GM21786 (cell line): ENCODE results near the gene PIP5K1B.

Experiments used
- ATAC-seq: cut with Tn5 transposase; IDR thresholded peaks from one replicate; pipeline ENCODE4 v1.9.1; 2021; ENCODE audit not compliant: unreplicated experiment

The PIP5K1B gene

DNA sequence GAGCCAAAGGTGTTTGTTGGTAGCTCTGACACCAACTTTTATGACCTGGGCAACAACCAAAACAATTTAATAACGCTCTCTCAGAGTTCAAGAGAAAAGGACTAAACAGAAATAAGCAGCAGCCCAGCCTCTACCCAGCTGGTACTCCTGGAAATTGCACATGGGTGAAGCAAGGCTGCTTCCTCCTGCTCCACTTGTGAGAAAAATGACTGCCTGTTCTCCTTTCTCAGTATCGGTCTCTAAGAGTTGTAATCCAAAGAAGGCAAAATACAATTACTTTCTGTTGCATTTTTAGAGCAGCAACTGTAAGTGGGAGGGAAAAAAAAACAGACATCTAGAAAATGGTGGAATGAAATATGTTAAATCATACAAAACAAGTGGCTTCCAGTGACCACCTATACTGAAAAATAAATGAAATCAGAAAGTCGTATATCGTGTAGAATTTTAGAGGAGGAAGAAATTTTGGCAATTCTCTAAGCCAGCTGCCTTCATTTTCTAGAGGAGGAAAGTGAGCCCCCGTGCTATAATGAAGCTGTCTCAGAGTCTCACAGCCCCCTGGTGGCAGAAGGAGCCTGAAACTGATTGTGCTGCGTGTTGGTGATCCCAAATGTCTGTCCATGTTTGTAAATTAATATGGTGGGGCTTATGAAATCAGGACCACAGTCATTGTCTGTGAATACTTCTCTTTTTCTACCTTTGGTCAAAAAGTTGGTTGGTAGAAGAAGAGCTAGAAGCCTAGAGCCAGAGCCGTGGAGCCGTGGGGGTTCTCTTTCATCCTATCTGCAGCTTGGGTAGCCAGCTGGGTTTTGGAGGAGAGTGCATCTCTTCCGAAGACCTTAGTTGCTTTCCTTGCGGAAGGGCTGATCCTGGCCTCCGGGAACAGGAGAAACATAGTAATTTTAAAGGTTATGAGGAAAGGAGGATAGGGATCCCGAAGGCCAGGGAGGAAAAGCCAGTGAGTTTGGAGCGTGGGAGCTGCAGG is 139.9 kb downstream of the PIP5K1B start:
- peak; percentile 67 for ATAC-seq

DNA sequence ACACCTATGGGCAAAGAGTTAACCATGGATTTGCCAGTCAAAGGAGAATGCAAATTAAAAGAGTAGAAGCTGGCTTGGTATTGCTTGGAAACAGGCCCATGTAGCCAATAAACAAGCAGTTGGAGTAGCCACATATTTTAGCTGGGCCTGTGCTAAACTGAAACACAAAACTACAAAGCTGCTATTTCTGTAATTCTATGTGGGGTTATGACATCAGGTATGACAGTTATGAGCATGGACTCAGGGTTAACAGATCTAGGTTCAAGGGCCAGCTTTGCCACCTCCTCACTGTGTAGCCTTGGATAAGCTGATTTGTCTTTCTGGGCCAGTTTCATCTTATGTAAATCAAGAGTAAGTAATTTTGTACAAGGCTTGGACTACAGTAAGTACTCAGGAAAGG is 142.7 kb downstream of the PIP5K1B start:
- peak; percentile 36 for ATAC-seq

DNA sequence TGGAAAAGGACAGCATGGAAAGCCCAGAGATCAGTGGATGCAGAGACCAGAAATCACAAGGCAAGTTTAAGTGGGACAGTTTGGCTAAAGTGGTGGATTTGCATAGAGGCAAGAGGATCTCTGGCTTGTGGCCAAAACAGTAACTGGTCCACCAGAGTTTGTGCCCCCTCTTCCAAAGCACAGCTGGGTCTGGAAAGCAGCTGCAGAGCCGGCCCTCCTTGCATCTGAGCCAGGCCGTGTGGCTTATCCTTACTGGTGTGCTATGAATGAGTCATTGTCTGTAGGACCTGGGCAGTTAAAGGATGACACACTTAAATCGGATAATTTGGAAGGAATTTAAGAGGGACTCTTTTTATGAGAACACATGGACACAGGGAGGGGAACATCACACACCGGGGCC is 146.6 kb downstream of the PIP5K1B start:
- ATAC-seq = no peak

DNA sequence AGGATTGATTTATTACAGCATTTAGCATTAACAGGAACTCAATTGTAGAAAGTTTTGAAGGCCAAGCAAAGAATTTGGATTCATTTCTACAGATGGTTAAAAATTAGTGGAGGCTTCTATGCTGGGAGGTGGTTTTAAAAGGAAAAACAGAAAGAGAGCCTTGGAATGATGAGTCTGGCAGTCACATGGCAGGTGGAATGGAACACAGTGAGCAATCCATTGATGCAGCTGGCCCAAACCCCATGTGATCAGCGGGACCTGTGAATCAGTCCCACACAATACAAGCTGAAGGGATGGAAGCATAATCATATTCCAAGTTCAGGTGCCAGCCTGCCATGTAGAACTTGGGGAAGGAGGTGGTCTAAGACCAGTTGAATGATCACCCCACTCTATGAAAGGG is 147.9 kb downstream of the PIP5K1B start:
- ATAC-seq = no peak

DNA sequence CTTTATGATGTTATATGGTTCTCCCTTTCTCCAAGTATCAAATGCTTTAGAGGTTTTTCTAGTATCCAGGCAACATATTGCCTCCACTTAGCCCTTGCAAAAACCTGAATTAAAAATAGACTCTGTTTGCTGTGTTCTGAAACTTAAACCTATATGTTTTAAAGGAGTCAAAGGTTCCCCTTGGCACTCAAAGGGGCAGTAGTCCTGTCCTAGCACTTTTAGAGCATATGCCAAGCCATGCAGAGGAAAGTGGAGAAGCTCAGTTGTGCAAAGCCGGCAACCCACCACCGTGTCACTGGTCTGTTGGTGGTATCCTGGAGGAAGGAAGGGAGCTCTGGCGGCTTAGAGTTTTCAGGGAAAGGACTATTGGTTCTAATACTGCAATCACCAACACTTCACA is 154.3 kb downstream of the PIP5K1B start:
- ATAC-seq = no peak

DNA sequence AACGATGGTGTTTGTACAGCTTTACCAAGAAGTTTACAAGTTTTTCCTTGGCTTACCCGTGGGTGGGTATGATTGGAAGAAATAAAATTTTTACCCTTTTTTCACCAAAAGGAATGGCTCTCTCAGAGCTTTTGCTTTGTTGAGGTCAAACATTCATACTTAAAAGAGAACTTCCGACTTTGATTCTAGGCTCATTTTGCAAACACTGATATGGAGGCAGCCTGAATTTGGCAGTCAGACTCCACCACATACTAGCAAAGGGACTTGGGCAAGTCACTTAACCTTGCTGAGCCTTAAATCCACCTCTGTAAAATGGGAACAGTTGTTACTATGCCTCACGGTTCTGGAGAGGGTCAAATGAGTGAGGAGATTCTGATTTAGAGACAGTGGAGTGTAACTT is 155.4 kb downstream of the PIP5K1B start:
- ATAC-seq = no peak

DNA sequence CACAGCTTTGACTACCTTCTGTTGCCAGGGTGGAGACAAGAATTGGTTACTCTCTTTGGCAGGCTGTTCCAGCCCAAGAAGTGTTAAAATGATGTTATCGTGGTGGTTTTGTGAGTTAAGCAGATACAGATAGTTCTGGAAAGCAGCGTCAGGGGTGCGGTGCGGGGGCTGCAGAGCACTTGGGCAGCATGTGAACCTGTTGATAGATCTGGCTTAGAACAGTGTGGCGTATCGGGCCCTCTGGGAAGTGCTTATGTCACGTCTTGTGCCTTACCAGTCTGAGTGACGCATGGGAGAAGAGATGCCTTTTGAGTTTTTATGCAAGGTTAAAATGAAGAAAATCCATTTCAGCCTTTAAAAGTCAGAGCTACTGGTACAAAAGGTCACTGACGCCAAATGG is 156.4 kb downstream of the PIP5K1B start:
- no peak for ATAC-seq

DNA sequence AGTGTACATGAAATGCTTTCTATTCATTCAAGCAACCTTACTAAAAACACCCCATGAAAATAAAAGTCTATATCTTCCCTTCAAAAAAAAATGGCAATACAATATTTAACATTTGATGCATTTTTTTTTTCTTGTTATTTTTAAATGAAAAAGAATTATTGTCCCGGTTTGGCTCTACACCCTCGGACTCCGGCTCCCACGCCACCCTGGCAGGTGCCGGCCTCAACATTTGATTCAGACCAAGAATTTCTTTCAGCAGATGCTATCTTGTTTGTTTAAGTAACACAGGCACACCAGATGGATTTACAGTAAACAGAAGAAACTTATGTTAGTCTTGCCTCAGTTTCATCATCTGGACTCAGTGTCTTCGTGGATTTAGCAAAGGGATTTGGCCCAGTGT is 162.0 kb downstream of the PIP5K1B start:
- ATAC-seq = no peak

DNA sequence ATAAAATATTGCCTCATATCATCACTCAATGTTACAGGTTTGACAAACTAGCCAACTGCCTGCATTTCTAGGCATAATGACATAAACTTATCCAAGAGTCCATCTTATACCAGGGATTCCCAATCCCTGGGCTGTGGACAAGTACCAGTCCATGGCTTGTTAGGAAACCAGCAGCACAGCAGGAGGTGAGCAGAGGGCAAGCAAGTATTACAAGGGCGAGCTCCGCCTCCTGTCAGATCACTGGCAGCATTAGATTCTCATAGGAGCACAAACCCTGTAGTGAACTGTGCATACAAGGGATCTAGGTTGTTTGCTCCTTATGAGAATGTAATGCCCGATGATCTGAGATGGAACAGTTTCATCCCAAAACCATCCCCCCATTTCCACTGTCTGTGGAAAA is 164.0 kb downstream of the PIP5K1B start:
- ATAC-seq = no peak

DNA sequence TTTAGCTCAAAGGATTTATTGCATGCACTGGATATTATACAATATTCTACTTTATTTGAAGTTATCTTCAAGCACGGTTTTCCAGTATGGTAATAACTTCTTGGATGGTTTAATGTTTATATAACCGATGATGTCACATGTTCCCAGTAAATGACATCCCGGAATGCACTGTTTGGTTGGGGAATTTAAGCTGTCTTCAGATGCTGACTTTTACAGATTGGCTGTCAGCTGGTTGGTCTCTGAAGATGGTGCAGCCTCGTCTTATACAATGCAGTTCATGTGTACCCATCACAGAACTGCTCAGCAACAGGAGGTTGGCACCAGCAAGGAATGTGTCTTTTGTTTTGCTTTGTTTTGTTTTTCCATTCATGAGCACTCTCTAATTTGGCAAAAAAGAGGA is 165.0 kb downstream of the PIP5K1B start:
- ATAC-seq = no peak

DNA sequence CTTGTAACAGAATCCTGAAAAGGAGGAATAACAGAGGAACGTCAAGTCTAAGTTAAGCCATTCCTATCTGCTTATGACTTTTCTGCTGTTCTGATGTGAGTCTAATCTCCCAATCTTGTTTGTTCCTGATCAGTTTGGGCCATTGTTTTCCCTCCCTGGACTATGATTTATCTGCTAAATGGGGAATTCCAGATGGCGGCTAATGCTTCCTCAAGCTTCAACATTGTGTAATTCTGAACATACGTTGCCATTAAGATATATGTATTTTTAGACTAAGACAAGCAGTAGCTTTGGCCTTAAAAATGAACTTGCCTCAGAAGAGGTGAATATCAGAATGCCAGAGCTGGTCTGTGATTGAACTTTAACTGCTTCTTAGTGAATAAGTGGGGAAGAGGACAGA is 166.2 kb downstream of the PIP5K1B start:
- ATAC-seq = no peak

DNA sequence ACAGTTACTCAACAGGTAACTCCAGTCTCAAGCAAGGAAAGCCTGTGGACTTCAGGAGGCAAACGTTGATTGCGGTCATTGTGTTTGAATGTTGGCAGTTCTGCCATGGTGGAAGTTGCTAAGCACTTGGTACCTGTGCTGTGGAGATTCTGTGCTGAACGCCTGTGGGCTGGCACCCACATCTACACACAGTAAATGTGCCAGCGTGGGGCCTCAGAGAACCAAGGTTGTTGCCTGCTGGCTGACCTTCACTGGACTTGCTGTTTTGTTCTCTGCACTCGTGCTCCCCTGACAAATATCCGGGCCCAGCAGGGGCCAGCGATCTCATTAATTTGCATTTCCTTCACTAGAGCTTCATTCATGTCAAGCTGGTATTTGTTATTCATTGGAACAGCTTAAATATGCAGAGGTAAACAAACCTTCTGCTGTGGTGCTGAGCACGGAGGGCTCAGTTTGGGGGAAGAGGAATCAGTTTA is 167.0 kb downstream of the PIP5K1B start:
- ATAC-seq = no peak

DNA sequence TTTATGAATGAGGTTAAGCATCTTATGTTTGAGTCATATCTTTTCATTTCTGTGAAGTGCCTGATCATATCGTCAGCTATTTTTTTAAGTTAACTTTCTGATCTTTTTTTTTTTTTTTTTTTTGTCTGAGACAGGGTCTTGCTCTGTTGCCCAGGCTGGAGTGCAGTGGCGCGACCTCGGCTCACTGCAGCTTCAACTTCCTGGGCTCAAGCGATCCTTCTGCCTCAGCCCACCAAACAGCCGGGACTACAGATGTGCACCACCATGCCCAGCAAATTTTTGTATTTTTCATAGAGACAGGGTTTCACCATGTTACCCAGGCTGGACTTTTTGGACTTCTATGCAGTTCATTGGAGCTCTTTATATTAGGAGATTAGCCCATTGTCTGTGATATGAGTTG is 168.1 kb downstream of the PIP5K1B start:
- no peak for ATAC-seq

DNA sequence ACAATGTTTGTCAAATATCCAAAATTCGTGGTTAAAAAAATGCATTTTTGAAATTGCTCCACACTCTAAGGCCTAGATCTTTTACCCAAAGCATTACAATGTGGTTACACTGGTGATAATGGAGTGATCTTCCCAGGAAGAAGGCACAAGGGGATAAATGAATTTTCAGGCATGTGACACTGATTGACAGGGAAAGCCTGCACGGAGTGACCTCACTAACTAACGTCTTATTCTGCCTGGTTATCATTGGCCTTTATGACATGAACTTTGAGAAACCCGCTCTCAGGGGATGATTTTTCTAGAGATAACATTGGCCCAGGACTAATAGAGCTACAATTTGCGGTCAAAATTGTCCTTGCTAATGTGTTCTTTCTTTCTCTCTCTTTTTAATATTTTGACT is 171.2 kb downstream of the PIP5K1B start:
- no peak for ATAC-seq

DNA sequence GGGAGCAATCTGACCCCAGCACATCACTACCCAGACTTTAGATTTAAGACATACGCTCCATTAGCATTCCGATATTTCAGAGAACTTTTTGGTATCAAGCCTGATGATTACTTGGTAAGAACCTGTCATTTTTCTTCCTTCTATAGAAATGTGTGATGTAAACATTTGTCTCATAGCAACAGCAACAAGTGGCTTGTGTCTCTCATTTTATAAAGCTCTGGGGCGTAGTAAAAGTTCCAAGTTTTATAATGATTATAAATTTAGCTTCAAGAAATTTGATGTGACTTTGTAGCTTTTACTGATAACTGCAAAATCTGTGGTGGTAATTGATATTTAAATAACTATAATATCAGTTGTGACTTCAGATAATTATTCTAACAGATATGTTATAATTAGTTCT is 171.6 kb downstream of the PIP5K1B start:
- ATAC-seq = no peak

DNA sequence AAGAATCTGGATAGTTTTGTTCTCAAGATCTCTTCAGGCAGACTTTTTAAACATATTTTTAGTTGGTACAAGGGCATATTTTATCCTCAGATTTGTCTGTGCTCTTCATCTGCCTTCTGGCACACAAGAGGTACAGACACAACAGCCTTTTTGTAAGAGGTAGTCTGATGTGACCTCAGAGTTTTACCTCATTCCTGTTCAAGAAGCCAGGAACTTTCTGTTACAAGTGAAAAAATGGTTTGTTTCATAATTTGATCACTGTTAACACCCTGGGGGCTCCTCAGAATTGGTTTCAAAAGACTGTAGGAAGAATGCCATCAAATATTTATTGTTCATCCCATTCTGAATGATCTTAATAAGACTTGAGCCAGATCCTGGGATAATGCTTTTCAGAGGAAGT is 172.2 kb downstream of the PIP5K1B start:
- ATAC-seq = no peak

DNA sequence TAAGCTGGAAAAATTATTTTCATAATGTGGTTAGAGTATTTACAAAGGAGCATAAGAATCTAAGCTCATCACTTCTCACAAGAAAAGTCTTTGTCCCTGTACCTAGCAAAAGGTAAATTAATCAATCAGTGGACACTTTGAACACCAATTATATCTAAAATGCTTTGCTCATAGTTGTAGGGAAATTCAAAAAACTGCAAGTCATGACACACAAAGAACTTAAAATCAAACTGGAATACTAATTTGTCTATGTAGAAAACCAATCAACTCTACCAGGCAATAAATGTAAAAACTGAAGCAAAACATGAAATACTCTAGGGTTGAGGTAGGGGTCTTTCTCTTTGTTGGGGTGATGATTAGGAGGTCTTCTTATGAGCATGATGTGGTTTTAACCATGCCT is 173.4 kb downstream of the PIP5K1B start:
- no peak for ATAC-seq

DNA sequence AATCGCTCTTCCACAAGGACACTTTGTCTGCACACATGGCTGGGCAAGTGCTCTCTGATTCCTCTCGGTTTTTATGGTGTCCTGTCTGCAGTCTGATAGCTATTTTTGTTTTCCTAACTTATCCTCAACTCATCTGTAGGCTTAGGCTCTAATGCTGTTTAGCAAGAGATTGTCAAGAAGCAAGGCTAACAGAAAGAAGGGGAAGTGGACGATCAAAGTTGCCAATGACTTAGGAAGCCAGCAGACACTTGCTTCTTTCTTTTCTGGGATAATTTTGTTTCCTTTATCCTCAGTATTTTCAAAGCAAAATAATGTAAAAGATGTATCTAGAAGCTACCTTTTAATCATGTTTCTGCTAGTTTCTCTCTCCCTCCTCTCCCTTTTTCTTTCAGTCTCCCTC is 178.2 kb downstream of the PIP5K1B start:
- ATAC-seq = no peak

DNA sequence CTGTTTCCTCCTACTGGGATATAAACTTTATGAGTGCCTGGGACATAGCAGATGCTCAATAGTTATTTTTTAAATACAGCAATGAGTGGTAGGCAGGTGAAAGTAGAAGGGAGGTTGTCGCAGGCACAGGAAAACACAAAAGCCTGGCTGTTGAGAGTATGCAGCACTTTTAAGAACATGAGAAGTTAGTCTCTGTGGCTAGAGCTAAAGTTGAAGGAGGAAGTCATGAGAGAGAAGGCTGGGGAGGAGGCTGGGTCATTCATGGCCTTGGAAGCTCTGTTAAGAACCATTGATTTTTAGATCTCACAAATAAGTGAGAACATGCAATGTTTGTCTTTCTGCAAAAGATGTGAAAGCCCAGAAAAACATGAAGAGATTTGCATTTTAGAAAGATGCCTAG is 182.2 kb downstream of the PIP5K1B start:
- ATAC-seq = no peak

DNA sequence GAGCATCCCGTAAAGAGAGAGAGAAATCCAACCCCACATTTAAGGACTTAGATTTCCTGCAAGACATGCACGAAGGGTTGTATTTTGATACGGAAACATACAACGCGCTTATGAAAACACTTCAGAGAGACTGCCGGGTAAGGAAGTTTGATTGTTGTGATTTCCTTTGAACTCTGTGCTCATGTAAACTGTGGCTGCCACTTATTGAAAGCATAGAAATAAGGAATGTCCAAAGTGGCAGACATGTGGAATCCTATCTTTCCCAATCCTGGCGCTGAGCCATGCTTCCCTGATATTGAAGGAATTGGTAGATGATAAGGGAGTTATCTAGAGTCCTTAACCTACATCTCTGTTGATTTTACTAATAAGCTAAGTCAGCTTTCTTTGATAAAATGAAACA is 189.5 kb downstream of the PIP5K1B start:
- no peak for ATAC-seq

DNA sequence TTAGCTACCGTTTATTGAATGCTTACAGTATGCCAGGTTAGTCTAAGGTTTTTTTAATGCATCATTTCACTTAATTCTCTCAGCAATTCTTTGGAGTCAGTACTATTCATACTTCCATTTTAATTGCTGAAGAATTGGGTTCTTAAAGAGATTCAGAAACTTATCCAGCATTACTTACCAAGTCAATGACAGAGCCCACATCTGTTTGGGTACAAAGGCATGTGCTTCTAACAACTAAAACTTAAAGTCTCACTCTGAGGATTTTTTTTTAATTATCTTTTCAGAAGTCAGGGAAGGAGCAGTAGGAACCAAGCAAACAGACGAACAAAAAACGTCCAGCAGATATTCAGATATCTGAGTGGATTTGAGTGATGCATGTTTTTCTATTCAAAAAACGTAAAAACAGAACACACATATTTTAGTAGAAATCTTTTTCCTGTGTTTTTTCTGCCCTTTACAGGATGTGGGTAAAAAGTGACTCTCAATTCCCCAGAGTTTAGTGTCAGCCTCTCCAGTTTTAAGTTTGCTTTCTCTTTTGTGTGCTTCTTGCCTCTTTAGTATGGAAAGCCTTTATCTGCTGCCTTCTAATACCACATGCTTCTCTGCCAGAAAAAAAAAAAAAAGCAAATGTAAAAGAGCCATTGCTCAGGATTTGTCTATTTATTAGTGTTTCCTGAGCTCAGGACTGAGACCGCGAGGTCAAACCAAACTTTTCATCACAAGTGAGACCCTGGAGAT is 190.9 kb downstream of the PIP5K1B start:
- ATAC-seq = peak; percentile 92

DNA sequence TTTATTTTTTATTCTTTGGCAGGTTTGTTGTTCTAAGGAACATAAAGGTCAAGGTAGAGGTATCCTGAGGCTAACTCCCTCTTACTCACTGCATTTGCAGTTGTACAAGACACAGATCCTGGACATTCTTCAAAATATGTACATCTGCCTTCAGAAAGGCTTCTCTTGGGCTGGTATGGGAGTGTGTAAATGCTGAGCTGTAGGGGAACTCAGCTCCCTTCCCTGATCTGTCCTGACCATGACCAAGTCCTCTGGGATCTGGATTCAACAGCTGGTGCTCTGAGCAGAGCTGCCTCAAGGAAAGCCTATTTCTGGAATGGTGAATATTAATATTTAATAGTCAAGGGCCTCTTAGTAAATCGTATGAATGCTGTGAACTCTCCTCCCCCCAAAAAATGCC is 191.4 kb downstream of the PIP5K1B start:
- no peak for ATAC-seq
